Prostate gland (tissue), 2 donors: ENCODE results near the gene LPP. TPM values are rescaled to one million over a fixed set of nuclear protein-coding genes. Genes with fewer than 3 reads are reported as not detected.
A peak's percentile ranks its signal among the peaks of the same experiment; 100 is the strongest.
"Not testable (repeated sequence)": the region's sequence is repeated elsewhere in the genome, so short reads cannot be mapped to it uniquely, and the experiment has no call there.

Source experiments
- DNase-seq: peaks from one replicate; pipeline ENCODE4 v3.0.0-alpha.2; 2019; ENCODE audit warnings: low spot score
- H3K27ac ChIP-seq, 2 donors: fragments of 200-600 bp; sonication (generic); 2 replicates each; pipeline ENCODE4 v1.5.1; 2017 to 2019
- H3K27me3 ChIP-seq: fragments of 200-600 bp; sonication (generic); replicated peaks from 2 replicates; pipeline ENCODE4 v1.5.1; 2019; ENCODE audit not compliant: insufficient read depth
- H3K36me3 ChIP-seq, 2 donors: fragments of 200-600 bp; sonication (generic); 1 replicate in 1 of 2; 2 replicates in 1 of 2; pipeline versions ENCODE4 v1.5.1 to v1.8.1; 2017 to 2019
- H3K4me1 ChIP-seq: fragments of 200-600 bp; sonication (generic); replicated peaks from 2 replicates; pipeline ENCODE4 v1.5.1; 2019
- H3K4me3 ChIP-seq, 2 donors: fragments of 200-600 bp; sonication (generic); 2 replicates each; pipeline ENCODE4 v1.5.1; 2017 to 2019
- H3K9me3 ChIP-seq: fragments of 200-600 bp; sonication (generic); 2 replicates; pipeline ENCODE4 v1.5.1; 2017
- POLR2A ChIP-seq: fragments of 450-650 bp; IDR thresholded peaks from one replicate; pipeline ENCODE4 v1.6.1; 2016; ENCODE audit warnings: antibody characterized with exemption, mild to moderate bottlenecking
- POLR2AphosphoS5 ChIP-seq: sonication (generic); formaldehyde crosslinking; IDR thresholded peaks from one replicate; pipeline ENCODE4 v1.6.1; 2017; ENCODE audit warnings: antibody characterized with exemption
- WGBS: methylation state at CpG from one replicate; pipeline ENCODE4 v1.1.5; 2018; 5-methylcytosine and 5-hydroxymethylcytosine counted together
- intact Hi-C: fragments of 100-400 bp; cut with DNase I; formaldehyde crosslinking; loops from one replicate; pipeline ENCODE4 v1.14.2; 2022
- total RNA-seq, 2 donors: library from RNA; depleted of rRNA; stranded (reverse); fragments of >200 nt; gene quantifications; one replicate each; pipeline ENCODE4 v1.1.0, GENCODE V29; 2016
- TF ChIP-seq, protein P1 (sequence below), 4 experiments: fragments of 200-600 bp in 2 of 4; fragments of 450-650 bp in 2 of 4; sonication (generic) in 2 of 4; IDR thresholded peaks; 1 replicate in 3 of 4; 2 replicates in 1 of 4; pipeline ENCODE4 v1.5.1; 2016 to 2019; ENCODE audit warnings: antibody characterized with exemption in 4 of 4, mild to moderate bottlenecking in 2 of 4, moderate library complexity in 2 of 4

LPP gene
- total RNA-seq, 2 donors from 2014 or later, result 219 to 248 TPM

DNA sequence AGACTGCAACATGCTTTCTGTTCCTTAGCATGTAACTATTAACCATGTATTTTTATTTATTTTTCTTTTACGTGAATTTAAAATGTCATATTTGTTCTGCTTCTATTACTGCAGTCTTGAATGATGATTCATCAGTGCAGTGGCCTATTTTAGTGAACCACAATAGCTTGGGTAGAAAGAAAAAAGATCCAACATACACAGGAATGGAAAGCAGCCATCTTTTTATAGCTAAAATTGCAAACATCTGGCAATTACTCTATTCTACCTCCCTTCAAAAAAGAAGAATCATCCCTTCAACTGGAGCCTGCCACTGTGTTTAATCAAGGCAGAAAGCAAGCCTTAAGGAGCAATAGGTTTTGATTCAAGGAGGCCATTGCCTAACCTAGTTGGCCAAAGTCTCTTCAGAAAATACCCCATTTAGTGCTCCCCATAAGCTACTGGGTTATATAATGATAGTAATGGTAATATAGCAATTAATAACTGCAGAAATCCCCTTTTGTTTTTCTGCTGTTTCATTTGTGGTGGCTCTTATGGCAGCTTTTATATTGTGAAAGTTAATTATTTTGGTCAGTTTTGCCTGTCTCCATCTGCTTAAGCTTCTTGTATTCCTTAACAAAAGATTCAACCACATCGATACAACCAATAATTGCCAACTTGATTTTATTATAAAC, 267.3 kb downstream of the LPP start:
- peak; percentile 12 for TF ChIP-seq POLR2AphosphoS5
- TF ChIP-seq, protein P1, sequence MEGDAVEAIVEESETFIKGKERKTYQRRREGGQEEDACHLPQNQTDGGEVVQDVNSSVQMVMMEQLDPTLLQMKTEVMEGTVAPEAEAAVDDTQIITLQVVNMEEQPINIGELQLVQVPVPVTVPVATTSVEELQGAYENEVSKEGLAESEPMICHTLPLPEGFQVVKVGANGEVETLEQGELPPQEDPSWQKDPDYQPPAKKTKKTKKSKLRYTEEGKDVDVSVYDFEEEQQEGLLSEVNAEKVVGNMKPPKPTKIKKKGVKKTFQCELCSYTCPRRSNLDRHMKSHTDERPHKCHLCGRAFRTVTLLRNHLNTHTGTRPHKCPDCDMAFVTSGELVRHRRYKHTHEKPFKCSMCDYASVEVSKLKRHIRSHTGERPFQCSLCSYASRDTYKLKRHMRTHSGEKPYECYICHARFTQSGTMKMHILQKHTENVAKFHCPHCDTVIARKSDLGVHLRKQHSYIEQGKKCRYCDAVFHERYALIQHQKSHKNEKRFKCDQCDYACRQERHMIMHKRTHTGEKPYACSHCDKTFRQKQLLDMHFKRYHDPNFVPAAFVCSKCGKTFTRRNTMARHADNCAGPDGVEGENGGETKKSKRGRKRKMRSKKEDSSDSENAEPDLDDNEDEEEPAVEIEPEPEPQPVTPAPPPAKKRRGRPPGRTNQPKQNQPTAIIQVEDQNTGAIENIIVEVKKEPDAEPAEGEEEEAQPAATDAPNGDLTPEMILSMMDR (IDR thresholded peaks at IDR 0.05), result no peak
- no peak for TF ChIP-seq POLR2A
- intact Hi-C loops, result no loop called here
- 40% methylated on average over 2 of the region's 2 CpGs for WGBS

DNA sequence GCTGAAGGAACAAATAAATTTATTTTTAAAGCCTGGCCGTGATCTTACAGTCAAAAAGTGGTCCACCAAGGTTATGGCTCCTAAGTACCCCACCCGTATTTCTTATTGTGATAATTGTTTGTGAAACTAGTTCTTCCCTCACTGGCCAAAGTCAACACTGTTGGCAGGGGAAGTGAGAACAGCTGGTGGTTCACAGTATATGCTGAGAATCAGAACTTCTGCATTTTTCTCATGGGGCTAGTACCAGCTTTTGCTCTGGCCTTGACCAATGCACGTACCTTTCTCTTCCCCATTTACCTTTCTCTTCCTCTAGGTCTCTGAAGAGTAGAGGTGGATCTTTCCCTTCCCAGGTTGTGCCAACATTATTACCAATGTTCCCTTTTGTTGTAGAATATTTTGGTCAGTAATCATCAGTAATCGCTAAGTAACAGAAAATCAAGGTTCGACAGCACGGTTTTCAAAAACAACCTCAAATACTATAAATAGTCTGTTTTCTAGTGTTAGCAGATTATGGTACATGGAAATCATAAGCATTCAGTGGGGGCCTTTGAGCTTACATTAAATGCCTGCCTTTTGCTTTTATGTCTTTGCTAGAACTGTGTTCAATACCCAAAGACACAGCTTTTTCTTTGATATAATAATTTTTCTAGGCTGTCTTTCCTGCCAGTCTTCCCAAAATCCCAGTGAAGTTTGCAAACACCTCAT, 268.0 kb downstream of the LPP start:
- DNase-seq, result no peak
- peak overlapping the region in 1 of 2 donors; percentile 20 for H3K27ac ChIP-seq
- 74% methylated on average over 6 of the region's 6 CpGs for WGBS

More for the DNA sequence above, 267.3 kb downstream of the LPP start:
- no peak for DNase-seq
- H3K27me3 ChIP-seq, result no peaks in the 10 kb centered on the region
- no peaks in the 10 kb centered on the region for H3K9me3 ChIP-seq
- peak overlapping the region in 1 of 2 donors; percentile 20 for H3K27ac ChIP-seq
- H3K4me3 ChIP-seq, result no peak overlapping the region
- peaks cover 3% of the 10 kb centered on the region for H3K4me1 ChIP-seq
- H3K36me3 ChIP-seq, result no peaks in the 10 kb centered on the region

DNA sequence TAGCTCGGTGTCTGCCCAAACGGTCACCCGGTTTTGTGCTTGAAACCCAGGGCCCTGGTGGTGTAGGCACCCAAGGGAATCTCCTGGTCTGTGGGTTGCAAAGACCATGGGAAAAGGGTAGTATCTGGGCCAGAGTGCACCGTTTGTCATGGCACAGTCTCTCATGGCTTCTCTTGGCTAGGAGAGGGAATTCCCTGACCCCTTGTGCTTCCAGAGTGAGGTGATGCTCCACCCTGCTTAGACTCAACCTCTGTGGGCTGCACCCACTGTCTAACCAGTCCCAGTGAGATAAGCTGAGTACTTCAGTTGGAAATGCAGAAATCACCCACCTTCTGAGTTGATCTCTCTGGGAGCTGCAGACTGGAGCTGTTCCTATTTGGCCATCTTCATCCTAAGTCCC, 274.0 kb downstream of the LPP start:
- H3K4me3 ChIP-seq, DNase-seq, H3K9me3 ChIP-seq, H3K36me3 ChIP-seq, H3K4me1 ChIP-seq, intact Hi-C loops, H3K27me3 ChIP-seq, H3K27ac ChIP-seq: not testable (repeated sequence)
- WGBS, result 88% methylated on average over 4 of the region's 4 CpGs

More for the DNA sequence above, 268.0 kb downstream of the LPP start:
- Histone ChIP-seq H3K9me3 (no peaks in the 10 kb centered on the region), H3K27me3 (no peaks in the 10 kb centered on the region), H3K4me1 (peaks cover 3% of the 10 kb centered on the region), H3K36me3 (no peaks in the 10 kb centered on the region), H3K4me3 (no peak overlapping the region)
- TF ChIP-seq POLR2AphosphoS5 (no peak), POLR2A (no peak)
- TF ChIP-seq, protein P1 (IDR thresholded peaks at IDR 0.05), result no peak
- intact Hi-C loops, result no loop called here

DNA sequence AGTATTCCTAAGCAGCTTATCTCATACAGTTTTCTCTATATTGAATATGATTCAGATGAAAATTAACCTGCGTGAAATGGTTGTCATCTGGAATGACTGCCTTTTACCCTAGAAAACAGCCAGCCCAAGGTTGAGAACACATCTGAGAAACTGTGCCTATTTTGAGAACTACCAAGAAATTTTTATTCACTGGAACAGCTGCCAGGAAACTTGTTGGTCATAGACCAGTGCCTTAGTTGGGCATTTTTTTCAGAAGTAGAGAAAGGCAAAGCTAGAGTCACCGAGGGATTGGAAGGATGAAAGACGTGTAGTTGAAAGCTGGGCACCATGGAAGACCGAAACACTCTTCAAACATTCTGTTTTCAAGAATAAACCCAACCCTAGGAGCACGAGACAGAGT, 277.1 kb downstream of the LPP start:
- no peak for DNase-seq
- Histone ChIP-seq H3K4me3 (no peak overlapping the region), H3K27ac (no peak overlapping the region), H3K4me1 (no peaks in the 10 kb centered on the region), H3K9me3 (no peaks in the 10 kb centered on the region), H3K27me3 (no peaks in the 10 kb centered on the region), H3K36me3 (no peaks in the 10 kb centered on the region)
- TF ChIP-seq POLR2A (no peak), POLR2AphosphoS5 (no peak)
- TF ChIP-seq, protein P1 (IDR thresholded peaks at IDR 0.05), result no peak
- 92% methylated on average over 5 of the region's 5 CpGs for WGBS
- intact Hi-C loops, result no loop called here

DNA sequence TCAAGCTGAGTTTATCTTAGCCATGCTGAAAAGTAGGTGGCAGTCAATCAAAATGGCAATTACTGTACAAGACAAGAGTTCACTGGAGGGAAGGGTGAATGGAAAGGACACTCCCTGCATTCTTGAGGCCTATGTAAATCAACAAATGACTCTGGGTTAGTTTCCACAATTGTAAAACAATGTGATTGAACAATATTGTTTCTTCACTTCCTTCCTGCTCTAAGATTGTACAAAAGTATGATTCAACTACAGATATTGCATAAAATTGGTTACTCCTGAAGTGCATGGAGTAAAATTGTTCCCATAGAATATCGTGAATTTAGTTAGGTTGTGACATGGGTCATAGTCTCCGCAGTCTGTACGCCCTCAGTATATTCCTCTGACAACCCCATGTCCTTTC, 277.6 kb downstream of the LPP start:
- DNase-seq, result no peak
- WGBS, result 90% methylated on average over 3 of the region's 3 CpGs
- Histone ChIP-seq H3K27ac (no peak overlapping the region), H3K4me1 (no peaks in the 10 kb centered on the region), H3K9me3 (no peaks in the 10 kb centered on the region), H3K36me3 (no peaks in the 10 kb centered on the region), H3K27me3 (no peaks in the 10 kb centered on the region), H3K4me3 (no peak overlapping the region)
- intact Hi-C loops, result no loop called here
- no peak for TF ChIP-seq POLR2A
- TF ChIP-seq, protein P1 (IDR thresholded peaks at IDR 0.05), result no peak
- TF ChIP-seq POLR2AphosphoS5, result no peak
